NOMO-1 treated with dmso at 0.1 percent for 144 hours (cell line): Measurements from ENCODE around the gene PRAMEF15.
"Not testable (repeated sequence)": the region's sequence is repeated elsewhere in the genome, so short reads cannot be mapped to it uniquely, and the experiment has no call there.

Experiments used
- DNase-seq: peaks from one replicate; lab custom pipeline; 2025; ENCODE audit not compliant: unreplicated experiment; lab: John Stamatoyannopoulos, UW

Gene PRAMEF15

GRCh38 chr1:13315281-13315680 is at the start of gene PRAMEF15:
PRAMEF15 (plus strand) TSS chr1:13315581; CDS start chr1:13318408, 2,827 bp downstream.
- not testable (repeated sequence) for DNase-seq

GRCh38 chr1:13277016-13277415 is 38.4 kb upstream of the PRAMEF15 start:
- DNase-seq = not testable (repeated sequence)

- DNase-seq = not testable (repeated sequence)
These were observed 35.8 kb upstream of the PRAMEF15 start for GRCh38 chr1:13279617-13280016.

- not testable (repeated sequence) for DNase-seq
These were observed 30.3 kb upstream of the PRAMEF15 start, which contains the start of gene PRAMEF8 for GRCh38 chr1:13285037-13285436. PRAMEF8 (minus strand) TSS chr1:13285137; CDS start chr1:13284091, 1,046 bp downstream.

GRCh38 chr1:13289030-13289429 is 26.4 kb upstream of the PRAMEF15 start:
- not testable (repeated sequence) for DNase-seq

GRCh38 chr1:13297216-13297931 is 18.0 kb upstream of the PRAMEF15 start:
- not testable (repeated sequence) for DNase-seq

GRCh38 chr1:13298699-13299098 is 16.7 kb upstream of the PRAMEF15 start:
- not testable (repeated sequence) for DNase-seq

GRCh38 chr1:13302197-13302596 is 13.2 kb upstream of the PRAMEF15 start:
- DNase-seq = not testable (repeated sequence)

GRCh38 chr1:13303239-13303638 is 12.1 kb upstream of the PRAMEF15 start, which contains the start of gene PRAMEF33:
PRAMEF33 (plus strand) TSS chr1:13303539; CDS start chr1:13305955, 2,416 bp downstream.
- not testable (repeated sequence) for DNase-seq

- not testable (repeated sequence) for DNase-seq
These were observed 27.1 kb downstream of the PRAMEF15 start for GRCh38 chr1:13342496-13342895.

GRCh38 chr1:13347034-13347433 is 31.7 kb downstream of the PRAMEF15 start, which contains the start of gene PRAMEF14:
PRAMEF14 (minus strand) TSS chr1:13347134; CDS start chr1:13345314, 1,820 bp downstream.
- not testable (repeated sequence) for DNase-seq

GRCh38 chr1:13353476-13353875 is 38.1 kb downstream of the PRAMEF15 start:
- DNase-seq = not testable (repeated sequence)

- not testable (repeated sequence) for DNase-seq
These were observed 39.1 kb downstream of the PRAMEF15 start for GRCh38 chr1:13354475-13354874.

- DNase-seq = not testable (repeated sequence)
These were observed 41.4 kb downstream of the PRAMEF15 start for GRCh38 chr1:13356774-13357173.

GRCh38 chr1:13362364-13362763 is 47.0 kb downstream of the PRAMEF15 start:
- DNase-seq = not testable (repeated sequence)

- DNase-seq = not testable (repeated sequence)
These were observed 49.5 kb downstream of the PRAMEF15 start for GRCh38 chr1:13364928-13365327.

GRCh38 chr1:13366536-13366935 is 51.2 kb downstream of the PRAMEF15 start:
- DNase-seq = not testable (repeated sequence)

- not testable (repeated sequence) for DNase-seq
These were observed 53.2 kb downstream of the PRAMEF15 start for GRCh38 chr1:13368544-13368943.
